Mammary epithelial cell (primary cell): Measurements from ENCODE around the gene CA9.

Experiments used
- EZH2 ChIP-seq: IDR thresholded peaks from 2 replicates; pipeline ENCODE4 v1.6.1; 2012; ENCODE audit warnings: low read length, inconsistent platforms, borderline replicate concordance
- TF ChIP-seq, protein P1 (sequence below), 2 donors: IDR thresholded peaks in 1 of 2; conservative IDR thresholded peaks in 1 of 2; 2 replicates each; pipeline ENCODE4 v1.5.1; 2011 to 2012; ENCODE audit warnings: inconsistent platforms in 2 of 2, low read length in 2 of 2, mild to moderate bottlenecking in 2 of 2, control low read depth in 1 of 2, low read depth in 1 of 2; ENCODE audit not compliant: insufficient read depth in 1 of 2; ENCODE audit errors: extremely low read depth in 1 of 2

DNA sequence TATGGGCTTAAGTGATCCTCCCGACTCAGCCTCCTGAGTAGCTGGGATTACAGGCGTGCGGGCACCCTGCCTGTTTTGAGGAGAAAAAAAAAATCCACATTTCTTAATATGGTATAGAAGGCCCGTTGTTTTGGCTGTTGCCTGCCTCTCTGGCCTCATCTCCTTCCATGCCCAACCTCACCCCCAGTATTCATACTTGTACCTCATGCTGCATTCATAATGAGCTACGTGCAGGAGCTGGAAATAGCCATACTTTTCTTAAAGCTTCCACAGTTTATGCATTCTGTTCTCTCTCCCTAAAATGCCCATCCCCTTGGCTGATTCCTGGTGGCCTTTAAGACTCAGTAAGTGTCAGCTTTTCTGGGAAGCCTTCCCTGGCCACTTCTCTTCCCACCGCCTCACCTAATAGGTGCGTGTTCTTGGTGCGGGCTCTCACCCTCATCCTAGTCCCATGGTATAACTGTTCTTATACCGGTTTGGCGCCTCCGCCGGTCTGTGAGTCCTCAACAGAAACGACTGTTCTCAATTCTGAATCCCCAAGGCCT lies 18.1 kb downstream of the CA9 start:
- TF ChIP-seq EZH2: no peak
- TF ChIP-seq, protein P1, sequence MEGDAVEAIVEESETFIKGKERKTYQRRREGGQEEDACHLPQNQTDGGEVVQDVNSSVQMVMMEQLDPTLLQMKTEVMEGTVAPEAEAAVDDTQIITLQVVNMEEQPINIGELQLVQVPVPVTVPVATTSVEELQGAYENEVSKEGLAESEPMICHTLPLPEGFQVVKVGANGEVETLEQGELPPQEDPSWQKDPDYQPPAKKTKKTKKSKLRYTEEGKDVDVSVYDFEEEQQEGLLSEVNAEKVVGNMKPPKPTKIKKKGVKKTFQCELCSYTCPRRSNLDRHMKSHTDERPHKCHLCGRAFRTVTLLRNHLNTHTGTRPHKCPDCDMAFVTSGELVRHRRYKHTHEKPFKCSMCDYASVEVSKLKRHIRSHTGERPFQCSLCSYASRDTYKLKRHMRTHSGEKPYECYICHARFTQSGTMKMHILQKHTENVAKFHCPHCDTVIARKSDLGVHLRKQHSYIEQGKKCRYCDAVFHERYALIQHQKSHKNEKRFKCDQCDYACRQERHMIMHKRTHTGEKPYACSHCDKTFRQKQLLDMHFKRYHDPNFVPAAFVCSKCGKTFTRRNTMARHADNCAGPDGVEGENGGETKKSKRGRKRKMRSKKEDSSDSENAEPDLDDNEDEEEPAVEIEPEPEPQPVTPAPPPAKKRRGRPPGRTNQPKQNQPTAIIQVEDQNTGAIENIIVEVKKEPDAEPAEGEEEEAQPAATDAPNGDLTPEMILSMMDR (conservative IDR thresholded peaks at IDR 0.05 in 1 of 2, IDR thresholded peaks at IDR 0.05 in 1 of 2; ENCODE audit: extremely low read depth in 1 of 2, insufficient read depth in 1 of 2, low read depth in 1 of 2, low read length in 2 of 2): no peak
